ENCODE measurements around the gene PEX14.

PEX14 gene

DNA sequence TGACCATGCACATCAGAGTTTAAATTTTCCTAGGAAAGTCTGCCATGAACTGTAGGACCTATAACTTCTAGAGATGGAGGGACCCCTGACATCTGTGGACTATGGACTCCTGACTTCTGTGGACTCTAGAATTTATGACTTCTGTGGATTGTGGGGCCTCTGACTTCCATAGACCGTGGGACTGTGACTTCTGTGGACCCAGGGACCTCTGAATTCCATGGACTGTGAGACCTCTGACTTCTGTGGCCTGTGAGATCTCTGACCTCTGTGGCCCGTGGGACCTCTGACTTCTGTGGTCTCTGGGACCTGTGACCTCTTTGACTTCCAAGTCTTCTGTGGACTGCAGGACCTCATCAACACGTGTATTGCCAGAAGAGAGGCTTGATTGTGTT is 36.7 kb downstream of the PEX14 start:
- no peak for DNase-seq
- in situ Hi-C loops (cut with HindIII; ENCODE audit: low pct_ligation_motif_present, low pct_unique_long_range_greater_than_20kb, low sequenced_read_pairs): no loop called here

DNA sequence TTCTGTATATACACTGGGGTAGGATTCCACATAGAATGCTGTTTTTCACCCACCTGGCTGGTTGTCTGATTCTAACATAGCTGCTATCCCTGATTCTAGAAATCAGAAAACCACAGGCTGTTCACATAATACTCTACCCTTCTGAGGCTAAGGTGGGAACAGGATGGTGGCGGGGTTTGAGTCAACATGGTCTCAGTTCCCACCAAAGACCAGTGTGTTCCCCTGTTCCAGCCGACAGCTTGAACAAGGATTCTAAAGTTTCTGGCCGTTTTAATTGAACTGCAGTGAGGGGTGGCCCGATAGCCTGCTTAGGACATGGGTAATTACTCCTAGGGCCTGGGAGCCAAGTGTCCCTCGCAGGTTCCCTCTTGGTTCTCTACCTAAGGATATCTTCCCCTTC is 38.4 kb downstream of the PEX14 start:
- in situ Hi-C loops (cut with HindIII; ENCODE audit: low pct_ligation_motif_present, low pct_unique_long_range_greater_than_20kb, low sequenced_read_pairs): no loop called here
- DNase-seq: no peak

- peak; percentile 41 for DNase-seq
- in situ Hi-C loops (cut with HindIII; ENCODE audit: low pct_ligation_motif_present, low pct_unique_long_range_greater_than_20kb, low sequenced_read_pairs): no loop called here
Measured at GRCh38 chr1:10514490-10515235, 39.9 kb downstream of the PEX14 start.

DNA sequence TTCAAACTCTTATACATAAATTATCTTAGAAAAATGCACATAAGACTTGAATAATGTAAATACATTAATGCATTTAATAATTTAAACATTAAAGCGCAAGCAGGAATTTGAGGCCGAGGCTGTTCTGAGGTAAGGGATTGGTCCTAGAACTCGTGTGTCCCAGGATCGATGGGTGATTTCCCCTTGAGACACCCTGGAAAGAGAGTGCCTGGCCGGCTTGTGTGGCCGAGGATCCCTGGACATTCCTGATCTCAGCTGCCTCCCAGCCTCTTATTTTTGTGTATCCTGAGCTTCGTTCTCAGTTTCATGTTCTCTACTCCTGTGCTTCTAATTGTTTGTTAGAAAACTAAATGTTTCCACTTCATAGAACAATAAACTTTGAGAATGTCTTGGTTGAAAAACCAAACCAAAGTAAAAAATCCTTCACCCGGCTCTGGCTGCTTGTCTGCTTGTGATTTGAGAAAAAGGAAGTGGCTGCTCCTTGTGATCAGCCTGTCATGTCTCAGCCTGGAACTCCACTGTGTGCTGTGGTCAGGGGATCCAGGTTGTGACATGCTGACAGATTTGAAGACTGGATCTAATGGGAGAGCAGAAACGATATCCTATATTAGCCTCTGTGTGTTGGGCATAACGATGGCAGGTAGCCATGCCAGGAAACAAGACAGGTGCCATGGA is 40.7 kb downstream of the PEX14 start:
- in situ Hi-C loops (cut with HindIII; ENCODE audit: low pct_ligation_motif_present, low pct_unique_long_range_greater_than_20kb, low sequenced_read_pairs): no loop called here
- no peak for DNase-seq

DNA sequence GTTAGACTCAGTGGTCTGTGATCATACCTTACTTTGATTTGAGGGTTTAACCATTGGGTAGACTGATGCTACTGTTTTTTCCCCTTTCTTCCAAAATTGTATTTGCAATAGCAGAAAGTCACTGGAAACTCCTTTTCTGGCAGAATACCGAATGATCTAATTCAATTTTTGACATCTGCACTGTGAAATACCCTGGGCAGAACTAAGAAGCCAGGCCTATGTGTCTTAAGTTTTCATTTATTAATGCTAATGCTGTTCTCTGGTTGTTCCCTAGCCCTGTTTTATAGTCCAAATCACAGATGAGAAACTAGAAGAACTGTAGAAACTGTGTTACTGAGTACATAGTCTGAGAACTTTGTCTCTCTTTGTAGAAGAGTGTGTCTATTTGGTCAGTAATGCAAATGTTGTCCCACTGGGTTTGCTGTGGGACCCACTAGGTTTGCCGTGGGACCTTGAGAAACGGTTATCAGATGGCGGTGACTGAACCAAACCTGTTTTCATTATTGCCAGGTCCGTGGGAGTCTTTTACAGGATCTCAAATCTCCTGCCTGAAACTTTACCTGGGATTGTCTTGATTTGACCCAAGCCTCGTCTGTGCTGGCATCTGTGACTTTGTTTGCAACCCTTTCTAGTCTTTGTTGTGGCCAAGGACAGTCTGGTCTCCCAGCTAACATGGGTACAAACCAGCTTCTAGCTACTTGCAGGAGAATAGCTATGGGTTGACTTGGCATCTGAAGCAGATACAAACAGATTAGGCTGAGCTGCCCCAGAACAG is 41.4 kb downstream of the PEX14 start:
- in situ Hi-C loops (cut with HindIII; ENCODE audit: low pct_ligation_motif_present, low pct_unique_long_range_greater_than_20kb, low sequenced_read_pairs): no loop called here
- no peak for DNase-seq

- in situ Hi-C loops (cut with HindIII; ENCODE audit: low pct_ligation_motif_present, low pct_unique_long_range_greater_than_20kb, low sequenced_read_pairs): no loop called here
- no peak for DNase-seq
Measured at GRCh38 chr1:10516925-10517676, 42.4 kb downstream of the PEX14 start.

- no peak for DNase-seq
- in situ Hi-C loops (cut with HindIII; ENCODE audit: low pct_ligation_motif_present, low pct_unique_long_range_greater_than_20kb, low sequenced_read_pairs): no loop called here
Measured at GRCh38 chr1:10517677-10517982, 42.9 kb downstream of the PEX14 start.

- DNase-seq: peak; percentile 46
- in situ Hi-C loops (cut with HindIII; ENCODE audit: low pct_ligation_motif_present, low pct_unique_long_range_greater_than_20kb, low sequenced_read_pairs): no loop called here
Measured at GRCh38 chr1:10519016-10519417, 44.3 kb downstream of the PEX14 start.

- no peak for DNase-seq
- in situ Hi-C loops (cut with HindIII; ENCODE audit: low pct_ligation_motif_present, low pct_unique_long_range_greater_than_20kb, low sequenced_read_pairs): no loop called here
Measured at GRCh38 chr1:10520497-10520896, 45.7 kb downstream of the PEX14 start.

DNA sequence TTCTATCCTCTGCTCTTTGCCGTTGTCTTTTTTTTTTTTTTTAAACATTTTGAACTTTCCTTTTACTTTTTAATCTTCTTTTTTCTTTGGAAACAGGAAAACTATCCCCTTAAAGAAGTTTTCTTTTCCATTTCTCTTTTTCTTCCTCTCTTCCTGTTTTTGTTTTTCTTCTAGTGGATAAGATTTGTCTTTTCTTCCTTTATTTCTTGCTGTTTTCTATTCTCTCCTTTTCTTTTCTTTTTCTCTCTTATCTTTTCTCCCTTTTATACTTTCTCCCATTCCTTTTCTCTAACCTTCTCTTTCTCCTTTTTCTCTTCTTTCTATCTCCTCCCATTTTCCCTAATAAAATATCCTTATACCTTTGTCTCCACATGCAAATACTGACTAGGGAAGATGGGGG is 46.2 kb downstream of the PEX14 start:
- in situ Hi-C loops (cut with HindIII; ENCODE audit: low pct_ligation_motif_present, low pct_unique_long_range_greater_than_20kb, low sequenced_read_pairs): no loop called here
- DNase-seq: no peak

- in situ Hi-C loops (cut with HindIII; ENCODE audit: low pct_ligation_motif_present, low pct_unique_long_range_greater_than_20kb, low sequenced_read_pairs): no loop called here
Measured at GRCh38 chr1:10521537-10522157, 46.9 kb downstream of the PEX14 start.

DNA sequence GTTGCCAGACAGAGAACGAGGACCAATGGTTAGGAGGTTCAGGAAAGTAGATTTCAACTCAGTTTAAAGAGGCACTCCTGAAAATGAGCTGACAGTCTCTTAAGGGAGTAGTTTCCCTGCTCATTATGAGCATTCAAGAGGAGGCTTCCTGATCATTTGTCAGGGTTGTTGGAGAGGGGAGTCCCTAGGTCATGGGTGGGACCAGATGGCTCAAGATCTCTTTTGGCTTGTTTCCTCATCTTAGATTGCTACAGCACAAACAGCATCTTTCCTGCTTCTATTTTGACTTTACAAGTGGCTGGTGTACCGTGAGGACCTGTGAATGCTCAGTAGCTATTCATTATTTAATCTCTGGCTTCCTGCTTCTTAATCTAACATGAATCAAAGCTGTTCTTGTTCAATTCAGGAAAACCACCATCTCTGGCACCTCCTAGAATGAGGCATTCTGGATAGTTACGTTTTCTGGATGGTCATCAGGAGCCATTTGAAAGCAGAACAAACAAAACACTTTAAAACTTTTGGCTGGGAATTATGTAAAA is 47.6 kb downstream of the PEX14 start:
- in situ Hi-C loops (cut with HindIII; ENCODE audit: low pct_ligation_motif_present, low pct_unique_long_range_greater_than_20kb, low sequenced_read_pairs): no loop called here

More at GRCh38 chr1:10521537-10522157, 46.9 kb downstream of the PEX14 start:
- DNase-seq: no peak

DNA sequence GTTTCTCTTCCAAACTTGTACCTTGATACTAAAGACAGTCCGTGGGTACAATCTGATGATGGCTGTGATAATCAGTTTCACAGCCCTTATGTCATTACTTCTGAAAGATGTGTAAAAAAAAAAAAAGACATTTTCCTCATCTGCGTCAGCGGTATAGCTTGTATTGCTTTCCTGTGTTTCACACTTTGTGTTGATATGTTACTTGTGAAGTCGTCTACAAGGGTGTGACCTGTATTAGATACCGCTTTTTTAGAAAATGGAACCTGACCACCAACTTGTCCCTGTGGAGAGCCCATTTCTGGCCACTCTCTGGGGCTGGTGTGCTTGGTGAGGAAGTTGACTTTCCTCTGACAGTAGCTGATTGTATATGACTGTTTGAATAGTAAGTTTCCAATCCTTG is 50.5 kb downstream of the PEX14 start:
- no peak for DNase-seq
- in situ Hi-C loops (cut with HindIII; ENCODE audit: low pct_ligation_motif_present, low pct_unique_long_range_greater_than_20kb, low sequenced_read_pairs): no loop called here

More for the DNA sequence above, 47.6 kb downstream of the PEX14 start:
- DNase-seq: no peak

- DNase-seq: peak; percentile 94
Measured at GRCh38 chr1:10528066-10529014, 53.6 kb downstream of the PEX14 start.

GRCh38 chr1:10529091-10529490 is 54.3 kb downstream of the PEX14 start:
- peak; percentile 42 for DNase-seq
- in situ Hi-C loops (cut with HindIII; ENCODE audit: low pct_ligation_motif_present, low pct_unique_long_range_greater_than_20kb, low sequenced_read_pairs): no loop called here

More at GRCh38 chr1:10528066-10529014, 53.6 kb downstream of the PEX14 start:
- in situ Hi-C loops (cut with HindIII; ENCODE audit: low pct_ligation_motif_present, low pct_unique_long_range_greater_than_20kb, low sequenced_read_pairs): no loop called here

- in situ Hi-C loops (cut with HindIII; ENCODE audit: low pct_ligation_motif_present, low pct_unique_long_range_greater_than_20kb, low sequenced_read_pairs): no loop called here
- no peak for DNase-seq
Measured at GRCh38 chr1:10529765-10530164, 55.0 kb downstream of the PEX14 start.

DNA sequence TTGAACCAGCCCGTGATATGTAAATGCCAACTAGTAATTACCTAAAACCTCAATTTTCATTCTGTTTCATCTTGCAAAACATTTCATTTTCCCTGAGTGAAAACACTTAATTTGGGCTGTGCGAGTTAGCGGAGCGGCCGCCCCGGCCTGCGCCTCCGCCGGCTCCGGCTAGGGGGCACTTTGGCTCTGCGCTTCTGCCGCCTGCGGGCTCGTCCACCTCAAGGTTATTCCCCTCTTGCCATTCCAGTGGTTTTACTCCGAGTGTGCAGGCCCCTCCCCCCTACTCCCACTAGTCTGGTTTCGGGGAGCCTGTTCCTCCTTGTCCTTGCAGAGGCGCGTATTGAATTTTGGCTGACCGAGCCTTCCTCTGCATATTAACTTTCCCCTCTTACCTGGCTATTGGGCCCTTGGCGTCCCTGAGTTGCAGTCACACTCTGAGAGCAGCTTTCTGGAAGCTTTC is 55.6 kb downstream of the PEX14 start:
- peak; percentile 74 for DNase-seq
- in situ Hi-C loops (cut with HindIII; ENCODE audit: low pct_ligation_motif_present, low pct_unique_long_range_greater_than_20kb, low sequenced_read_pairs): no loop called here

All from ACHN (cell line).